ENCODE measurements around the gene SLC38A11.

- no peak for TF ChIP-seq CTCF (IDR thresholded peaks at IDR 0.05)
- TF ChIP-seq POLR2A (IDR thresholded peaks at IDR 0.05): no peak
Measured at GRCh38 chr2:164948540-164948939, 6.8 kb downstream of the SLC38A11 start.
